Urothelium cell line (cell line): Measurements from ENCODE around the gene GABRA6.

ENCODE experiments used
- DNase-seq: peaks from one replicate; pipeline ENCODE4 v3.0.0; 2011; ENCODE audit warnings: low spot score, mixed read lengths
- FAIRE-seq: peaks from 2 replicates; lab custom pipeline; 2011; peaks lifted over from hg19 to GRCh38; lab: Jason Lieb, UNC

The GABRA6 gene

GRCh38 chr5:161751265-161751664 lies 65.7 kb downstream of the GABRA6 start:
- DNase-seq (no peak), FAIRE-seq (no peak)
